Ascending aorta (tissue), 2 donors: ENCODE measurements around the gene ZRSR2. TPM values are rescaled to one million over a fixed set of nuclear protein-coding genes. Genes with fewer than 3 reads are reported as not detected.
A peak's percentile ranks its signal among the peaks of the same experiment; 100 is the strongest.

ENCODE experiments used
- DNase-seq, 2 donors: peaks; one replicate each; pipeline ENCODE4 v3.0.0-alpha.2; 2019; ENCODE audit warnings: low spot score in 2 of 2
- H3K27ac ChIP-seq, 2 donors: fragments of 200-600 bp; sonication (generic); one replicate each; pipeline ENCODE4 v1.5.1; 2016 to 2017; ENCODE audit warnings: mild to moderate bottlenecking in 1 of 2
- H3K27me3 ChIP-seq: fragments of 200-600 bp; sonication (generic); one replicate; pipeline ENCODE4 v1.5.1; 2017
- H3K36me3 ChIP-seq, 2 donors: fragments of 200-600 bp; sonication (generic); one replicate each; pipeline ENCODE4 v1.5.1; 2016
- H3K4me1 ChIP-seq, 2 donors: fragments of 200-600 bp; sonication (generic); one replicate each; pipeline ENCODE4 v1.5.1; 2016 to 2017; ENCODE audit warnings: mild to moderate bottlenecking in 1 of 2
- H3K4me3 ChIP-seq, 2 donors: fragments of 200-600 bp; sonication (generic); one replicate each; pipeline ENCODE4 v1.5.1; 2016 to 2017; ENCODE audit warnings: mild to moderate bottlenecking in 1 of 2
- H3K9me3 ChIP-seq, 2 donors: fragments of 200-600 bp; sonication (generic); one replicate each; pipeline ENCODE4 v1.5.1; 2016
- CTCF ChIP-seq, 3 experiments: fragments of 200-600 bp in 2 of 3; fragments of 450-650 bp in 1 of 3; sonication (generic) in 2 of 3; IDR thresholded peaks; one replicate each; pipeline ENCODE4 v1.5.1; 2016 to 2019; ENCODE audit warnings: antibody characterized with exemption in 3 of 3, mild to moderate bottlenecking in 1 of 3, moderate library complexity in 1 of 3
- intact Hi-C: fragments of 100-400 bp; cut with DNase I; formaldehyde crosslinking; loops from one replicate; pipeline ENCODE4 v1.15.1; 2023
- total RNA-seq: library from RNA; depleted of rRNA; stranded (reverse); fragments of >200 nt; gene quantifications from one replicate; pipeline ENCODE4 v1.1.0, GENCODE V29; 2016

Gene ZRSR2
- total RNA-seq, 1 donor from 2014 or later: 0.64 TPM

- no peak for DNase-seq
- no peak overlapping the region for H3K27ac ChIP-seq
- H3K27me3 ChIP-seq: no peaks in the 10 kb centered on the region
- H3K4me3 ChIP-seq: no peak overlapping the region
- peaks cover 66 to 88% of the 10 kb centered on the region in 2 donors for H3K36me3 ChIP-seq
- intact Hi-C loops: no loop called here
- no peaks in the 10 kb centered on the region for H3K9me3 ChIP-seq
- no peak for TF ChIP-seq CTCF (IDR thresholded peaks at IDR 0.05)
- H3K4me1 ChIP-seq: no peaks in the 10 kb centered on the region
Measured at GRCh38 chrX:15808254-15808653, 18.0 kb downstream of the ZRSR2 start.

- H3K27ac ChIP-seq: no peak overlapping the region
- intact Hi-C loops: no loop called here
- no peaks in the 10 kb centered on the region for H3K4me1 ChIP-seq
- H3K9me3 ChIP-seq: no peaks in the 10 kb centered on the region
- no peak overlapping the region for H3K4me3 ChIP-seq
- H3K36me3 ChIP-seq: peaks cover 61 to 81% of the 10 kb centered on the region in 2 donors
- DNase-seq: no peak
- no peak for TF ChIP-seq CTCF (IDR thresholded peaks at IDR 0.05)
- no peaks in the 10 kb centered on the region for H3K27me3 ChIP-seq
Measured at GRCh38 chrX:15812192-15812938, 22.1 kb downstream of the ZRSR2 start.

GRCh38 chrX:15813416-15813815, 23.1 kb downstream of the ZRSR2 start:
- DNase-seq: no peak
- intact Hi-C loops: no loop called here
- H3K36me3 ChIP-seq: peaks cover 57 to 84% of the 10 kb centered on the region in 2 donors
- H3K4me1 ChIP-seq: no peaks in the 10 kb centered on the region
- no peaks in the 10 kb centered on the region for H3K27me3 ChIP-seq
- H3K9me3 ChIP-seq: no peaks in the 10 kb centered on the region
- no peak for TF ChIP-seq CTCF (IDR thresholded peaks at IDR 0.05)
- H3K4me3 ChIP-seq: no peak overlapping the region
- H3K27ac ChIP-seq: no peak overlapping the region

GRCh38 chrX:15814771-15815365, 24.6 kb downstream of the ZRSR2 start:
- TF ChIP-seq CTCF (IDR thresholded peaks at IDR 0.05): no peak
- DNase-seq: no peak
- no peaks in the 10 kb centered on the region for H3K4me1 ChIP-seq
- intact Hi-C loops: no loop called here
- peaks cover 54 to 84% of the 10 kb centered on the region in 2 donors for H3K36me3 ChIP-seq
- no peak overlapping the region for H3K4me3 ChIP-seq
- no peak overlapping the region for H3K27ac ChIP-seq
- H3K9me3 ChIP-seq: no peaks in the 10 kb centered on the region
- H3K27me3 ChIP-seq: no peaks in the 10 kb centered on the region

GRCh38 chrX:15815779-15816437, 25.6 kb downstream of the ZRSR2 start:
- Histone ChIP-seq H3K4me1 (no peaks in the 10 kb centered on the region), H3K9me3 (no peaks in the 10 kb centered on the region), H3K4me3 (no peak overlapping the region), H3K27me3 (no peaks in the 10 kb centered on the region), H3K27ac (no peak overlapping the region), H3K36me3 (peaks cover 53 to 86% of the 10 kb centered on the region in 2 donors)
- peak in 1 of 3 experiments; percentile 17 for TF ChIP-seq CTCF (IDR thresholded peaks at IDR 0.05)
- DNase-seq: no peak
- intact Hi-C loops: no loop called here
